Limb (tissue), 2 donors: ENCODE results near the gene AVL9.
"Not testable (repeated sequence)": the region's sequence is repeated elsewhere in the genome, so short reads cannot be mapped to it uniquely, and the experiment has no call there.

ENCODE experiments used
- DNase-seq, 2 donors: peaks; one replicate each; pipeline ENCODE4 v3.0.0-alpha.2; 2016; ENCODE audit errors: extremely low spot score in 2 of 2

Gene AVL9

GRCh38 chr7:32495298-32496051 is at the start of gene AVL9:
Gene AVL9, plus strand, starts transcription at chr7:32495489. Its CDS starts 221 bp downstream, at chr7:32495710.
- DNase-seq = peak; percentile 96 to 98

GRCh38 chr7:32447218-32447617 is 48.1 kb upstream of the AVL9 start:
- no peak for DNase-seq

GRCh38 chr7:32453341-32454011 is 41.8 kb upstream of the AVL9 start:
- no peak for DNase-seq

GRCh38 chr7:32458025-32458424 is 37.3 kb upstream of the AVL9 start:
- no peak for DNase-seq

GRCh38 chr7:32459788-32460187 is 35.5 kb upstream of the AVL9 start:
- DNase-seq = no peak

GRCh38 chr7:32461484-32461883 is 33.8 kb upstream of the AVL9 start:
- no peak for DNase-seq

GRCh38 chr7:32462451-32462850 is 32.8 kb upstream of the AVL9 start:
- DNase-seq = no peak

- no peak for DNase-seq
These were observed 32.3 kb upstream of the AVL9 start for GRCh38 chr7:32462977-32463376.

GRCh38 chr7:32464641-32465416 is 30.5 kb upstream of the AVL9 start:
- DNase-seq = not testable (repeated sequence)

- DNase-seq = not testable (repeated sequence)
These were observed 25.3 kb upstream of the AVL9 start for GRCh38 chr7:32470004-32470403.

- DNase-seq = no peak
These were observed 24.4 kb upstream of the AVL9 start for GRCh38 chr7:32470871-32471270.

GRCh38 chr7:32472015-32472414 is 23.3 kb upstream of the AVL9 start:
- DNase-seq = no peak

GRCh38 chr7:32474008-32474407 is 21.3 kb upstream of the AVL9 start:
- no peak for DNase-seq

GRCh38 chr7:32476816-32477648 is 18.3 kb upstream of the AVL9 start:
- no peak for DNase-seq

- DNase-seq = no peak
These were observed 17.7 kb upstream of the AVL9 start for GRCh38 chr7:32477649-32477980.

- DNase-seq = peak in 1 of 2 donors; percentile 35
These were observed 15.6 kb upstream of the AVL9 start for GRCh38 chr7:32479574-32480200.

- DNase-seq = no peak
These were observed 14.1 kb upstream of the AVL9 start for GRCh38 chr7:32481176-32481575.

GRCh38 chr7:32481921-32482320 is 13.4 kb upstream of the AVL9 start:
- no peak for DNase-seq

GRCh38 chr7:32489788-32490126 is 5.5 kb upstream of the AVL9 start:
- DNase-seq = no peak

- DNase-seq = peak; percentile 92 to 93
These were observed 5.0 kb upstream of the AVL9 start, which contains the start of gene LSM5 for GRCh38 chr7:32490127-32490796. Gene LSM5, minus strand, starts transcription at chr7:32490380. Its CDS starts 15 bp downstream, at chr7:32490365.

- DNase-seq = no peak
These were observed 367 bp upstream of the AVL9 start for GRCh38 chr7:32494946-32495297.
